HL-60 (cell line): ENCODE results near the gene EFNA5.
"Not testable (repeated sequence)": the region's sequence is repeated elsewhere in the genome, so short reads cannot be mapped to it uniquely, and the experiment has no call there.

Experiments
- DNase-seq, 2 experiments: peaks; one replicate each; pipeline ENCODE4 v3.0.0-alpha.2; 2010 to 2020; ENCODE audit warnings: low read depth in 1 of 2, low spot score in 1 of 2
- H3K27ac ChIP-seq: fragments of 250-450 bp; sonication (Bioruptor Pico); replicated peaks from 2 replicates; pipeline ENCODE4 v1.5.1; 2020; ENCODE audit warnings: mild to moderate bottlenecking, moderate library complexity
- H3K27me3 ChIP-seq: fragments of 250-450 bp; sonication (Bioruptor Pico); 2 replicates; pipeline ENCODE4 v1.5.1; 2021; ENCODE audit warnings: mild to moderate bottlenecking, moderate library complexity; ENCODE audit not compliant: insufficient read depth, poor library complexity, severe bottlenecking
- H3K4me3 ChIP-seq: replicated peaks from 2 replicates; pipeline ENCODE4 v1.5.1; 2011; ENCODE audit warnings: mild to moderate bottlenecking, control low read depth, low read length; ENCODE audit not compliant: insufficient read depth
- GABPA ChIP-seq: IDR thresholded peaks from 2 replicates; pipeline ENCODE4 v1.6.1; 2012; ENCODE audit warnings: low read depth
- POLR2AphosphoS5 ChIP-seq: IDR thresholded peaks from 2 replicates; pipeline ENCODE4 v1.6.1; 2012; ENCODE audit warnings: low read depth
- SPI1 ChIP-seq: IDR thresholded peaks from 2 replicates; pipeline ENCODE4 v1.6.1; 2012; ENCODE audit warnings: low read depth, mild to moderate bottlenecking, borderline replicate concordance
- TF ChIP-seq, protein P1 (sequence below): IDR thresholded peaks from 2 replicates; pipeline ENCODE4 v1.6.1; 2012; ENCODE audit warnings: low read depth; ENCODE audit not compliant: insufficient replicate concordance
- TF ChIP-seq, protein P2 (sequence below): IDR thresholded peaks from one replicate; pipeline ENCODE4 v1.5.1; 2011; ENCODE audit warnings: low read length, control low read depth, inconsistent platforms; ENCODE audit not compliant: insufficient read depth

EFNA5 gene

DNA sequence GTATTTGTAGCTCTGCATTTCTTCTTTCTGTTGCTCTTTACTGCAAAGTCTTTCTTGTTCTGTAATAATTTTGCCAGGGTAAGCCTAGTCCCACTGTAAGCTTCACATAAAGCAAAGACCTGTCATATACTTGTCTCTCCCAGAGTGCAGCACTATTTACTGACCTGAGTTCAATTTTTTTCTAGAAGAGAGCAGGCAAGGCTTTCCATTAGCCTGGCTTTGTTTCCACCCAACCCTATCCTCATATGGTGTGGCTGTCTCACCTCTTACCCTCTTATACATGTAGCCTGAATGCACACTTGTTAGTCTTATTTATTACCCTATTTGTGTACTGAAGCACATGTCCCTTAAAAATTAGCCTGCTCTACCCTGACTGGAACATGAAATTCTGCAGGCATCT is 170.4 kb downstream of the EFNA5 start:
- no peak for DNase-seq
- no peak overlapping the region for H3K4me3 ChIP-seq
- H3K27ac ChIP-seq, result no peak overlapping the region
- TF ChIP-seq POLR2AphosphoS5, result no peak
- TF ChIP-seq, protein P1, sequence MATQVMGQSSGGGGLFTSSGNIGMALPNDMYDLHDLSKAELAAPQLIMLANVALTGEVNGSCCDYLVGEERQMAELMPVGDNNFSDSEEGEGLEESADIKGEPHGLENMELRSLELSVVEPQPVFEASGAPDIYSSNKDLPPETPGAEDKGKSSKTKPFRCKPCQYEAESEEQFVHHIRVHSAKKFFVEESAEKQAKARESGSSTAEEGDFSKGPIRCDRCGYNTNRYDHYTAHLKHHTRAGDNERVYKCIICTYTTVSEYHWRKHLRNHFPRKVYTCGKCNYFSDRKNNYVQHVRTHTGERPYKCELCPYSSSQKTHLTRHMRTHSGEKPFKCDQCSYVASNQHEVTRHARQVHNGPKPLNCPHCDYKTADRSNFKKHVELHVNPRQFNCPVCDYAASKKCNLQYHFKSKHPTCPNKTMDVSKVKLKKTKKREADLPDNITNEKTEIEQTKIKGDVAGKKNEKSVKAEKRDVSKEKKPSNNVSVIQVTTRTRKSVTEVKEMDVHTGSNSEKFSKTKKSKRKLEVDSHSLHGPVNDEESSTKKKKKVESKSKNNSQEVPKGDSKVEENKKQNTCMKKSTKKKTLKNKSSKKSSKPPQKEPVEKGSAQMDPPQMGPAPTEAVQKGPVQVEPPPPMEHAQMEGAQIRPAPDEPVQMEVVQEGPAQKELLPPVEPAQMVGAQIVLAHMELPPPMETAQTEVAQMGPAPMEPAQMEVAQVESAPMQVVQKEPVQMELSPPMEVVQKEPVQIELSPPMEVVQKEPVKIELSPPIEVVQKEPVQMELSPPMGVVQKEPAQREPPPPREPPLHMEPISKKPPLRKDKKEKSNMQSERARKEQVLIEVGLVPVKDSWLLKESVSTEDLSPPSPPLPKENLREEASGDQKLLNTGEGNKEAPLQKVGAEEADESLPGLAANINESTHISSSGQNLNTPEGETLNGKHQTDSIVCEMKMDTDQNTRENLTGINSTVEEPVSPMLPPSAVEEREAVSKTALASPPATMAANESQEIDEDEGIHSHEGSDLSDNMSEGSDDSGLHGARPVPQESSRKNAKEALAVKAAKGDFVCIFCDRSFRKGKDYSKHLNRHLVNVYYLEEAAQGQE, result no peak
- TF ChIP-seq SPI1, result no peak
- no peak for TF ChIP-seq GABPA
- TF ChIP-seq, protein P2, sequence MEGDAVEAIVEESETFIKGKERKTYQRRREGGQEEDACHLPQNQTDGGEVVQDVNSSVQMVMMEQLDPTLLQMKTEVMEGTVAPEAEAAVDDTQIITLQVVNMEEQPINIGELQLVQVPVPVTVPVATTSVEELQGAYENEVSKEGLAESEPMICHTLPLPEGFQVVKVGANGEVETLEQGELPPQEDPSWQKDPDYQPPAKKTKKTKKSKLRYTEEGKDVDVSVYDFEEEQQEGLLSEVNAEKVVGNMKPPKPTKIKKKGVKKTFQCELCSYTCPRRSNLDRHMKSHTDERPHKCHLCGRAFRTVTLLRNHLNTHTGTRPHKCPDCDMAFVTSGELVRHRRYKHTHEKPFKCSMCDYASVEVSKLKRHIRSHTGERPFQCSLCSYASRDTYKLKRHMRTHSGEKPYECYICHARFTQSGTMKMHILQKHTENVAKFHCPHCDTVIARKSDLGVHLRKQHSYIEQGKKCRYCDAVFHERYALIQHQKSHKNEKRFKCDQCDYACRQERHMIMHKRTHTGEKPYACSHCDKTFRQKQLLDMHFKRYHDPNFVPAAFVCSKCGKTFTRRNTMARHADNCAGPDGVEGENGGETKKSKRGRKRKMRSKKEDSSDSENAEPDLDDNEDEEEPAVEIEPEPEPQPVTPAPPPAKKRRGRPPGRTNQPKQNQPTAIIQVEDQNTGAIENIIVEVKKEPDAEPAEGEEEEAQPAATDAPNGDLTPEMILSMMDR, result no peak
- no peaks in the 10 kb centered on the region for H3K27me3 ChIP-seq

DNA sequence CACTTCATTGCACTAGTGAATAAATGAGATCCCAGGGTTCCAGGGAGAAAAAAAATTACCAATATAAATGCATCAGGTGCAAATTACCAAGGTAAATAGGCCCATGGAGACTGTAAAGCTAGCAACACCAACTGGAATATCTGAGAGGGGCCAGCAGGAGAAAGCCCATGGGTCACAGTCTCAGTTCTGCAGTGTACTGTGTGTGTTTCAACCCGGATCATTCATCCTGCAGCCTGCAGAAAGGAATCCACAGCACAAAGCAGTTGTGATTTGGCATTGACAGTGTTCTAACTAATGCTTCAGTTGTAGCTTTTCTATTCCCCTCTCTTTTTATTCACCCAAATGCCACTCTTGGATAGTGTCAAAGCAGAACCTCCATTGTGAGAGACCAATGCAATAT is 171.0 kb downstream of the EFNA5 start:
- Histone ChIP-seq H3K27ac (no peak overlapping the region), H3K4me3 (no peak overlapping the region), H3K27me3 (no peaks in the 10 kb centered on the region)
- no peak for DNase-seq
- TF ChIP-seq, protein P2, result no peak

DNA sequence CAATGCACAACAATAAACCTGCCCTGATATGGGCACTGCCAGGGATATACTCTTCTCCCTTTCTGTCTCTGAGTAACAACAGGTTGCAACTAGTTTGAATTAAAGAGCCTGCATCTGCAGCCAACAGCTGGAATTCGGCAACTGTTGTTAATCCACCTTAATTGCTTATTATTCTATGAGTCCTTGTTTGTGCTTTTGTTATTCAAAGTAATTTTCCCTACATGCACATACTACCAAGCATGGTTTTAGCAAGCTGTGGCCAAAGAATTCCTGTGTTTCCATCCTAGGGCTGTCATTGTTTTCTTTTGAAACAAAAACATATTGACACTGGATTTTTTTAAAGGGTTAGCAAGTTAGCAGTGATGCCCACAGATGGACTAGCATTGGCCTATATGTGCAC is 171.5 kb downstream of the EFNA5 start:
- Histone ChIP-seq H3K27me3 (no peaks in the 10 kb centered on the region), H3K4me3 (no peak overlapping the region), H3K27ac (no peak overlapping the region)
- TF ChIP-seq POLR2AphosphoS5 (no peak), GABPA (no peak), SPI1 (no peak)
- TF ChIP-seq, protein P1, result no peak
- TF ChIP-seq, protein P2, result no peak
- DNase-seq, result no peak

DNA sequence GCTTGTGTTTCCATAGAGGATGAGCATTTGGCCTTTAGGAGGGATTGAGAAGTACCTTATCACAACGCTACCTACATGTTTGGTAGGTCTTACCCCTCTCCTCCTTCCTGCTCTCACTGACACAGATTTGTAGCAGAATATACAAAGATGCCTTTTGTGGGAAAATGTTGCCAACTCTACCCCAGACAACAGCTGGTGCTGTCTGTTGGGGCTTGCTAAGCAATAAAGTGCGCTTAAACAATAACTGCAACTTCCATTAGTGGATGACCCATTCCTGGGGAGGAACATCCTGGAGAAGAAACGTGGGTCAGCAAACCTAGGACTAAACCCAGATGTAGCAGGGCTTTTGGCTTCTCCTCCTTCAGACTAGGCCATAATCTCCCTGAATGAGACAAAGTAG is 174.3 kb downstream of the EFNA5 start:
- no peaks in the 10 kb centered on the region for H3K27me3 ChIP-seq
- no peak overlapping the region for H3K27ac ChIP-seq
- H3K4me3 ChIP-seq, result no peak overlapping the region
- DNase-seq, result no peak
- no peak for TF ChIP-seq GABPA
- TF ChIP-seq, protein P2, result no peak
- no peak for TF ChIP-seq POLR2AphosphoS5
- TF ChIP-seq SPI1, result no peak
- TF ChIP-seq, protein P1, result no peak

DNA sequence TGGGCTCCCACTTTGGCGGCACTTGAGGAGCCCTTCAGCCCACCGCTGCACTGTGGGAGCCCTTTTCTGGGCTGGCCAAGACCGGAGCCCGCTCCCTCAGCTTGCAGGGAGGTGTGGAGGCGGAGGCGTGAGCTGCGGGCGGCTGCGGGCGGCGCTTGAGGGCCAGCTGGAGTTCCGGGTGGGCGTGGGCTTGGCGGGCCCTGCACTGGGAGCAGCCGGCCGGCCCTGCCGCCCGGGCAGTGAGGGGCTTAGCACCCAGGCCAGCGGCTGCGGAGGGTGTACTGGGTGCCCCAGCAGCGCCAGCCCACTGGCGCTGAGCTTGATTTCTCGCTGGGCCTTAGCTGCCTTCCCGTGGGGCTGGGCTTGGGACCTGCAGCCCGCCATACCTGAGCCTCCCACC is 176.6 kb downstream of the EFNA5 start:
- H3K4me3 ChIP-seq, H3K27ac ChIP-seq, H3K27me3 ChIP-seq, DNase-seq: not testable (repeated sequence)
